Iris pigment epithelial cell (primary cell): Measurements from ENCODE around the gene UNC5C.

Experiments used
- DNase-seq: peaks from one replicate; pipeline ENCODE4 v3.0.0-alpha.2; 2011; ENCODE audit warnings: low read depth

The UNC5C gene

DNA sequence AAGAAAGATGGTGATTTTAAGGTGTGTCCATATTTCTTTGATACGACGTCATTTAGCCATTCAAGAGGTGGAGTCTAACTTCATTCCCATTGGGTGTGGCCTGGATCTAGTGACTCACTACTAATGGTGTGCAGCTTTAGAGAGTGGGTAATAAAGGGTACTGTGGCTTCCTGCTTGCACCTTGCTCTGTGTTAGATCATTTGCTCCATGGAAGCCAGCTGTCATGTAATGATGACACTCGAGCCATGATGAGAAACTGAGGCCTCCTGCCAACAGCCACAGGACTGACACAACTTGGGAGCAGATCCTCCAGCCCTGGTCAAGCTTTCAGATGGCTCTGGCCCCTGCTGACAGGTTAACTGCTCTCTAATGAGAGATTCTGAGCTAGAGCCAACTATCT, 82.0 kb downstream of the UNC5C start:
- DNase-seq = no peak

GRCh38 chr4:95465010-95465409, 83.8 kb downstream of the UNC5C start:
- DNase-seq = peak; percentile 1

GRCh38 chr4:95462921-95463320, 85.9 kb downstream of the UNC5C start:
- no peak for DNase-seq

GRCh38 chr4:95457353-95457752, 91.4 kb downstream of the UNC5C start:
- DNase-seq = no peak

DNA sequence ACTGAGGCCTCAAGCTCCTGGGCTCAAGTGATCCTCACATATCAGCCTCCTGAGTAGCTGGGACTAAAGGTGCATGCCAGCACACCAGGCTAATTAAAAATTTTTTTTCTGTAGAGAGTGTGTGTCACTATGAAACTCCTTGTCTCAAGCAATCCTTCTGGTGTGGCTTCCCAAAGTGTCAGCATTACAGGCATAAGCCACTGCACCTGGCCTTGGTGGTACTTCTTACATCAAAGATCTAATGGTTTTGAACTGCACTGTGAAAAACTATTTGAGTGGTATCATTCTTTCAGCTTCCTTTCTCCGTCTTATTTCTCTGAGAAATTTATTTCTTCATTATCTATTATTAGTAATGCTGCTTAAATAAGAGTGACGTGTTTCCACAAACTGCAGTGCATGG, 98.5 kb downstream of the UNC5C start:
- DNase-seq = no peak

DNA sequence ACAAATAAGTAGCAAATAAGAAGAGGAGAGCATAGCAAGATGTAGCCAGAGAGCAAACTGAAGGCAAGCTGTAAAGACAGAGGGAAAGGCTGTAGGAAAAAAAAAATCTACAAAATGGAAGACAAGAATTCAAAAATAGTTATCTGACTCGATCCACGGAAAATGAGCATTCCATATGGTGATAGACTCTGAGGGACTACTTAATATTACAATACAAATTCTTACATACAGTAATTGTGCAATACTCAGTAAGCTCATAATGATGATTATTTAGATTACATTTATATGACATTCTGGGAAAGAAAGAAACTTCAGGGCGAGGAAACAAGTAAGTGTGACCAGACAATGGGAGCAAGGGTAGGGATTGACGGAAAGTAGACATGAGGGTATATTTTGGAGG, 102.6 kb downstream of the UNC5C start:
- DNase-seq = no peak

DNA sequence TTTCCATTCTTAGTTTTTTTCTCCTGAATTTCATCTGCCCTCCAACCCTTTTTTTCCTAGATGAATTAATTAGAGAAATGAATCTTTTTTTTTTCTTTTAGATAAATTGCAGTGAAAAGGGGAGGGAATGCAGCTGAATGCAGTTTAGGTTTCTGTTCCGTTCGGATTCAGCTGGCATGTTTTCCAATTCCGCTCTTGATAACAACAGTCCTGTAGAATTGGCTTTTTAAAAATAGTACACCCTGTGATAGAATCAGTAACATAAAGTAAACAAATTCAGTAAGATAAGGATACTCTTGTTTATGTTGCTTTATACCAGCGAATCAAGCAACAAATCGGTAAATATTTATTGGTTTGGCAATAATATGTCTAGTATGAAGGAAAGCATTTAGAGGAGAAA, 103.5 kb downstream of the UNC5C start:
- DNase-seq = no peak

GRCh38 chr4:95444812-95445211, 104.0 kb downstream of the UNC5C start:
- no peak for DNase-seq

DNA sequence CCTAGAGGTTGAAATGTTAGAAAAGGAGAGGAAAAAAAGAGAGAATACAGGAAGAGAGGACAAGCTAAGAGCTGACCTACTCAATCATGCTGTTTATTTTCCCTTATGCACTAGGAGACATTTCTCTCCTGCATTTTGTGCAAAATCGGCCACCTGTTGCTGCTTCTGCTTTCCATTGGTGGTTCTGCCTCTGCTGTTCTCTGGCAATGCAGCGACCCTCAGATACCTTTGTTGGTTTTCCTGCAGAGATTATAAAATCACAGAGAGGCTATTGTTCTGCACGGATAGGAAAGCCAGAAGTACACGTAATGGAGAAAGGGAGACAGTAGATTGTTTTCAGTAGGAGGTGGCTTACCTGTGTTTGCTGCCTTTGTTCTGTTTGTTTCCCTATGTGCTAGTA, 108.9 kb downstream of the UNC5C start:
- no peak for DNase-seq

- DNase-seq = no peak
Observed at GRCh38 chr4:95439071-95439470, 109.7 kb downstream of the UNC5C start.

GRCh38 chr4:95432466-95432865, 116.3 kb downstream of the UNC5C start:
- DNase-seq = no peak

DNA sequence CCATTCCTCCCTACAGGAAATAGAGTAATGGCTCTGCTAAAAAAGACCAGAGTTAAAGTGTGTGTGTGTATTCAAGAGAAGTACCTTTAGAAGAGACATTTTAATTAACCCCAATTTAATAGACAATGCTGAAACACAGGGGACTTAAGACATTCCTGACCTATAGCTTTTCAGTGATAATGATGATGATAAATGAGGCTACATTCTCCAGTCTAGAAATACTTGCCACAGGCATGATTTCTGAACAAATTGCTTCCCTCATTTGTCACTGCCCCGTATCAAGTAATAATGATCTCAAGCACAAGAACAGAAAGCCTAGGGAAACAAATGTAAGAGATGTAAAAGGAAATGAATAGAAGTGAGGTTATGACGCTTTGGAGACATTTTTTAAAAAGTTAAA, 117.1 kb downstream of the UNC5C start:
- no peak for DNase-seq

DNA sequence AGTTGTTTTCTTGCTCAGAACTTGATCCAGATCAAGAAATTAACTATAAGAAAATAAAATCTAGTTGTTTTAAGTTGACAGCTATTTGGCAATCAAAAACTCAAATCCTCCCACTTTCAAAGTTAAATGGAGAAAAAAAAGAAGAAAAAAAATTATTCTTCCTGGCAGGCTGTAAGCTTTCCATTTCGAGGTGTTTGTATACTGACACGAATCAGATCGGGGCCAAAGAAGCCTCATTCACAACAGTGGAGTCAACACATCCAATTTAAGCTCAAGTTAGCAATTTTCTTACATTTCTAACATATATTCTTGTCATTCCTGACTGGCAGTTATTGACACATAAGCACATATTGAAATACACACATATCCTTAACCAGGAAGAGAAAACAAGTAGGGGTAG, 119.4 kb downstream of the UNC5C start:
- DNase-seq = no peak

GRCh38 chr4:95428291-95429070, 120.3 kb downstream of the UNC5C start:
- DNase-seq = no peak

DNA sequence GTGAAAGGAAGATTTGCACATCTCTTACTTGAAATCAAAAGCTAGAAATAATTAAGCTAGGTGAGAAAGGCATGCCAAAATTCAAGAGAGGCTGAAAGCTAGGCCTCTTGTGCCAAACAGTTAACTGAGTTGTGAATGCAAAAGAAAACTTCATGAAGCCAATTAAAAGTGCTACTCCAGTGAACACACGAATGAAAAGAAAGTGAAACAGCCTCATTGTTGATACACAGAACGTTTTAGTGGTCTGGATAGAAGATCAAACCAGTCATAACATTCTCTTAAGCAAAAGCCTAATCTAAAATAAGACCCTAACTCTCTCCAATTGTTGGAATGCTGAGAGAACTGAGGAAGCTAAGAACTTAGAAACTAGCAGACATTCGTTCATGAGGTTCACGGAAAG, 122.3 kb downstream of the UNC5C start:
- no peak for DNase-seq

GRCh38 chr4:95422436-95422835, 126.3 kb downstream of the UNC5C start:
- no peak for DNase-seq

- no peak for DNase-seq
Observed at GRCh38 chr4:95421869-95422268, 126.9 kb downstream of the UNC5C start.

DNA sequence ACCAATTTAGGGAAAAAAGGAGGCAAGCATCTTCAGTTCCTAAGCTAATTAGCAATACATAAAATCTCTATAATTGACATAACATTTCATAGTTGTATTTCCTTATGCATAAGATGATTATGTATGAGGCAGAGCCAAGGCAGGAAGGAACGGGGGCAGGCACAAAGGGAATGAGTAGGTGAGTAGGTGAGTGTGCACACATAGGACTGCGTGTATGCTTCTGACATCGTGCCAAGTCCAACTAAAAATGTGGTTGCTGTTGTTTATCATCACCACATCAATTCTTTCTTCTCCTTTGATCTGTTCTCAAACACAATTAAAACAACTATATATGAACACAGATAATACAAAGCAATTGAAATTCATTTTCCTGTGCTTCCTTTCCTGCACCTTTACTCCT, 131.2 kb downstream of the UNC5C start:
- DNase-seq = no peak

DNA sequence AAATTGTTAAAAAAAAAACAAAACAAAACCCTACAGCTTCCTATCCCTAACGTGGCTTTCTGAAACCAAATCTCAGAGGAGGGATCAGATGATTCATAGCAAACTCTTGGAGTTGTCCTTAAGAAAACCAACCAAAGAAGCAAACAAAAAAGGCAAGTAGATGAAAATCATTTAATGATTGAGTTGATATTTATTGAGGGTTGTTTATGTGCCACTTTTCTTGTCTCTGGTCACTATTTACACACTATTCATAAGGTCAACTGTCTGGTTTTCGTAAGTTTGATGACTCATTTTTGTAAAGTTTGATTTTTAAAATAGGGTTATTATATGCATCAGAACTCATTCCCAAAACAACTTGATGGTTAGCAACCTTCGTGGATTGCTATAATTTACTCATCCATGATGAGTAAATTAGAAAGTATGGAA, 133.4 kb downstream of the UNC5C start:
- DNase-seq = peak; percentile 10

- no peak for DNase-seq
Observed at GRCh38 chr4:95411371-95412088, 137.2 kb downstream of the UNC5C start.

- DNase-seq = no peak
Observed at GRCh38 chr4:95410387-95410977, 138.3 kb downstream of the UNC5C start.

DNA sequence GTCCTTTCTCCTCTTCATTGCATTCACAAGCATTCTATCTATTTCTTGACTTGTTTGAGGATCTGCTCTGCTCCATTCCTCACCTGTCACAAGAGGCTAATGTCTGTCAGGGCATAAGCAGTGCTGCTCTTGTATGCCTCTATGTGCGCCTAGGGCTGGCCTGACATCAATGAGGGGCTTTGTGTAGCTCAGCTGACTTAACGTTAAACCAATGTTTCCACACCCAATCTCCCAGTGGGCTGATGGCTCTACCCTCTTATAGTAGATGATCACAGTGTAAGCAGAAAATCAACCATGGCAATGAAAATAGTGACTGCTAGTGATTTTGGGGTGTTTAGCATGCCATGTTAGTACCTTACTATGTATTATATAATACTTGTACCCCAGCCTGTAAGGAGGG, 139.0 kb downstream of the UNC5C start:
- no peak for DNase-seq

- peak; percentile 15 for DNase-seq
Observed at GRCh38 chr4:95409127-95409526, 139.6 kb downstream of the UNC5C start.
